ENCODE data around the gene NRG3. TPM values are rescaled to one million over a fixed set of nuclear protein-coding genes. Genes with fewer than 3 reads are reported as not detected.

Gene NRG3
- total RNA-seq, 8 experiments from 2014 or later, result 0.28 to 17.2 (median 13.6) TPM; not detected in 1

GRCh38 chr10:82736305-82736704, 861.3 kb downstream of the NRG3 start:
- Histone ChIP-seq H3K4me1 (replicated peaks in 1 of 2) (peaks cover 5 to 8% of the 10 kb centered on the region in 2 donors), H3K27ac (no peak overlapping the region), H3K4me3 (no peak overlapping the region)
- no peak for ATAC-seq (replicated peaks in 6 of 8)
- in situ Hi-C loops (cut with MboI; ENCODE audit: low pct_unique_long_range_greater_than_20kb in 2 of 9, low sequenced_read_pairs in 9 of 9, unreplicated experiment in 9 of 9), result no loop called here
- WGBS, 10 experiments, result 0 to 80% (median 14%) methylated on average over 1 of the region's 1 CpG; no CpG with 5 or more reads in 5 of the 10 experiments

DNA sequence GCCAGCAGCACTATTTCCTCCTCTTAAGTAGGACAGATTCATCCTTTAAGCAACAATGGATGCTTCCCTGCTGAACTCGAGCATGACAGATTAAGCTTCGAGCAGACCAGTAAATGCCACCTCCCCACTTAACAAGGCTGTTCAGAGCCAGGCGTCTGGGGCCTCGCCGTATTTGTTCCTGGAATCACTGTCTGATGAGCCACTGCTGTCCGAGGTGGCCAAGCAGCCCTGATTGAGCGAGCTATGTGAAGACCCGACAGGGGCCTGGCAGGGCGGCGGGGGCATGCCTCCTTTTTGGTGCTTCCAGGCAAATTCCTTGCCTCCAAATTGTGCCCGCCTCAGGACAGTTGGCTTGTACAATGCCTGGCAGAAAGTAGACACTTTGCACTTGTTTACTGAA, 862.6 kb downstream of the NRG3 start:
- Histone ChIP-seq H3K27ac (no peak overlapping the region), H3K4me3 (no peak overlapping the region), H3K4me1 (replicated peaks in 1 of 2) (peaks cover 5 to 8% of the 10 kb centered on the region in 2 donors)
- WGBS, 10 experiments, result 29 to 100% (median 61%) methylated on average over 1 to 10 of the region's 11 CpGs; no CpG with 5 or more reads in 2 of the 10 experiments
- in situ Hi-C loops (cut with MboI; ENCODE audit: low pct_unique_long_range_greater_than_20kb in 2 of 9, low sequenced_read_pairs in 9 of 9, unreplicated experiment in 9 of 9), result no loop called here
- ATAC-seq (replicated peaks in 6 of 8), result peak in 5 of 8 experiments; percentile 38 to 68 (median 47)

GRCh38 chr10:82738592-82738991, 863.6 kb downstream of the NRG3 start:
- H3K4me3 ChIP-seq, result no peak overlapping the region
- ATAC-seq (replicated peaks in 6 of 8), result no peak
- H3K27ac ChIP-seq, result no peak overlapping the region
- WGBS, 10 experiments, result 3 to 100% (median 84%) methylated on average over 1 to 8 of the region's 8 CpGs
- H3K4me1 ChIP-seq (replicated peaks in 1 of 2), result peaks cover 5 to 8% of the 10 kb centered on the region in 2 donors
- in situ Hi-C loops (cut with MboI; ENCODE audit: low pct_unique_long_range_greater_than_20kb in 2 of 9, low sequenced_read_pairs in 9 of 9, unreplicated experiment in 9 of 9), result no loop called here

- Histone ChIP-seq H3K4me3 (no peak overlapping the region), H3K4me1 (replicated peaks in 1 of 2) (peaks cover 2 to 3% of the 10 kb centered on the region in 2 donors), H3K27ac (no peak overlapping the region)
- in situ Hi-C loops (cut with MboI; ENCODE audit: low pct_unique_long_range_greater_than_20kb in 2 of 9, low sequenced_read_pairs in 9 of 9, unreplicated experiment in 9 of 9), result no loop called here
- 30 to 93% (median 84%) methylated on average over 1 to 4 of the region's 4 CpGs; no CpG with 5 or more reads in 2 of the 10 experiments for WGBS, 10 experiments
- peak in 2 of 8 experiments; percentile 57 to 64 for ATAC-seq (replicated peaks in 6 of 8)
Measured at GRCh38 chr10:82742478-82742877, 867.5 kb downstream of the NRG3 start.

DNA sequence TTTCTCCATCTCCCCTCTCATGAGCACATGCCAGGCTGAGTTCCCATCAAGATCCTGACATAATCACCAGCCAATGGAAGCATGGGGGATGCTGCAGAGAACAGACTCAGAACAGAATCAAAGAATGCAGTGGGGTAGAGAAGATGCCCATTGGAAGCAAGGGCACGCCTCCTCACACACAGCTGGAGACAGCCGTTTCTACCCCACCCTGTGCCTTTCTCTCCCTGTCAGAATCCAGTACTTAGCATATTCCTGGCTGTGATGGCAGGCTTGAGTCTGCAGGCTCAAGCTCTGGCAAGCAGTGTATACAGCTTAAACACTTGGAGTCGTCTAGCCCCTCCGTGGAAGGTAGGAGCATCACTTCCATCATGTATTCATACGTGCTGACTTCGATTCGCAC, 867.9 kb downstream of the NRG3 start:
- 52 to 80% (median 66%) methylated on average over 2 to 7 of the region's 7 CpGs; no CpG with 5 or more reads in 5 of the 10 experiments for WGBS, 10 experiments
- no peaks in the 10 kb centered on the region for H3K4me1 ChIP-seq (replicated peaks in 1 of 2)
- ATAC-seq (replicated peaks in 6 of 8), result peak in 1 of 8 experiments; percentile 63
- H3K4me3 ChIP-seq, result no peak overlapping the region
- in situ Hi-C loops (cut with MboI; ENCODE audit: low pct_unique_long_range_greater_than_20kb in 2 of 9, low sequenced_read_pairs in 9 of 9, unreplicated experiment in 9 of 9), result no loop called here
- no peak overlapping the region for H3K27ac ChIP-seq

- Histone ChIP-seq H3K27ac (no peak overlapping the region), H3K4me1 (replicated peaks in 1 of 2) (no peaks in the 10 kb centered on the region), H3K4me3 (no peak overlapping the region)
- ATAC-seq (replicated peaks in 6 of 8), result no peak
- in situ Hi-C loops (cut with MboI; ENCODE audit: low pct_unique_long_range_greater_than_20kb in 2 of 9, low sequenced_read_pairs in 9 of 9, unreplicated experiment in 9 of 9), result no loop called here
Measured at GRCh38 chr10:82750538-82750937, 875.5 kb downstream of the NRG3 start.

- WGBS, 10 experiments, result 0 to 75% (median 37%) methylated on average over 2 to 3 of the region's 3 CpGs; no CpG with 5 or more reads in 1 of the 10 experiments
- in situ Hi-C loops (cut with MboI; ENCODE audit: low pct_unique_long_range_greater_than_20kb in 2 of 9, low sequenced_read_pairs in 9 of 9, unreplicated experiment in 9 of 9), result no loop called here
Measured at GRCh38 chr10:82757397-82757796, 882.4 kb downstream of the NRG3 start.

DNA sequence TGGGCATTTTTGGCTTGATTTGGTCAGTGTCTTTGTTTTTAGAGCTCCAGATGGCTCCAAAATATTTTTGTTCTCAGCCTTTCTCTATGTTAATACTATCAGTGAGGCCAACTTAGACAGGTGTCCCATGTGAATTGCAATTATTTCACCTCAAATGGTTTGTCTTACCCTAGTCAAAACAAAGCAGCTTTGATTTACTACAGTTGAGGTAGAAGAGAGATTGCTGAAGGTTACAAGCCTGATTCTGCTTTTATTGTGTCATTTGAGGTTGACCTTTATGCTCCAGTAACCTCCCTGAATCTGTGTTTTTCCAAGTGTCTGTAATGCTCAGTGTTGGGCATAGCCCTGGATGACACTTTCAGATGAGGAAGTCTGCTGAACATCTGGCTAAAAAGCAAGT, 882.9 kb downstream of the NRG3 start:
- in situ Hi-C loops (cut with MboI; ENCODE audit: low pct_unique_long_range_greater_than_20kb in 2 of 9, low sequenced_read_pairs in 9 of 9, unreplicated experiment in 9 of 9), result no loop called here
- peak in 3 of 8 experiments; percentile 37 to 83 (median 74) for ATAC-seq (replicated peaks in 6 of 8)
- Histone ChIP-seq H3K4me3 (no peak overlapping the region), H3K27ac (no peak overlapping the region), H3K4me1 (replicated peaks in 1 of 2) (peaks cover 8 to 19% of the 10 kb centered on the region in 2 donors)

More at GRCh38 chr10:82757397-82757796, 882.4 kb downstream of the NRG3 start:
- H3K27ac ChIP-seq, result peak overlapping the region in 1 of 2 donors; percentile 22
- peak in 2 of 8 experiments; percentile 32 to 48 for ATAC-seq (replicated peaks in 6 of 8)
- peaks cover 8 to 19% of the 10 kb centered on the region in 2 donors for H3K4me1 ChIP-seq (replicated peaks in 1 of 2)
- H3K4me3 ChIP-seq, result no peak overlapping the region

DNA sequence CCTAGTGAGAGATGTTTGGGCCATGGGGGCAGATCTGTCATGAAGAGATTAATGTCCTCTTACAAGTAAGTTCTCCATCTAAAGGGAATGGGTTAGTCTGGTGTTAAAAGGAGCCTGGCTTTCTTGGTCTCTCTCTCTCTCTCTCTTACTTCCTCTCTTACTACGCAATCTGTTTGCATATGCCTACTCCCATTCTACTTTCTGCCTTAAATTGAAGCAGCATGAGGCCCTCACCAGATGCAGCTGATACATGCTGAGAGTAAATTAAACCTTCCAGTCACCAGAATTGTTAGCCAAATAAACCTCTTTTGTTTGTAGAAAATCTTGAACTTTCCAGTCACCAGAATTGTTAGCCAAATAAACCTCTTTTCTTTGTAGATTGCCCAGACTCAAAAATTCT, 884.1 kb downstream of the NRG3 start:
- Histone ChIP-seq H3K4me1 (replicated peaks in 1 of 2) (peaks cover 8 to 19% of the 10 kb centered on the region in 2 donors), H3K4me3 (no peak overlapping the region), H3K27ac (no peak overlapping the region)
- 0 to 100% (median 100%) methylated on average over 1 of the region's 1 CpG; no CpG with 5 or more reads in 4 of the 10 experiments for WGBS, 10 experiments
- in situ Hi-C loops (cut with MboI; ENCODE audit: low pct_unique_long_range_greater_than_20kb in 2 of 9, low sequenced_read_pairs in 9 of 9, unreplicated experiment in 9 of 9), result no loop called here
- ATAC-seq (replicated peaks in 6 of 8), result no peak

DNA sequence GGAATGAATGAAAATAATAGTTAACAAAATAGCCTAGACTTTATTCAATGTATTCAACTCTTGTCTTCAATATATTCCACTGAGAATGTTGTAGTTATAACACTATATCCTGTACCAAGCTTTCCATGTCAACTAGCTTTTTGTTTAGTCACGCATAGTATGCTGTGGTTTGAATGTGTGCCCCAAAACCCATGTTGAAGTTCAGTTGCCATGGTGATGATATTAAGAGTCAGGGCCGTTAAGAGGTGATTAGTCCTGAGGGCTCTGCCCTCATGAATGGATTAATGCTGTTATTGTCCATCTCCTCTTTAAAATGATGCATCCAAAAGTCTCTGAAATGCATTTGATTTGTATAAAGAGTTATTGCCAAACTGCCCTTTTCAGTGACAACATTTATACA, 887.6 kb downstream of the NRG3 start:
- H3K4me3 ChIP-seq, result no peak overlapping the region
- WGBS, 10 experiments, result 0 to 83% (median 50%) methylated on average over 1 to 2 of the region's 2 CpGs; no CpG with 5 or more reads in 3 of the 10 experiments
- peaks cover 4 to 8% of the 10 kb centered on the region in 2 donors for H3K4me1 ChIP-seq (replicated peaks in 1 of 2)
- in situ Hi-C loops (cut with MboI; ENCODE audit: low pct_unique_long_range_greater_than_20kb in 2 of 9, low sequenced_read_pairs in 9 of 9, unreplicated experiment in 9 of 9), result no loop called here
- ATAC-seq (replicated peaks in 6 of 8), result no peak
- no peak overlapping the region for H3K27ac ChIP-seq

DNA sequence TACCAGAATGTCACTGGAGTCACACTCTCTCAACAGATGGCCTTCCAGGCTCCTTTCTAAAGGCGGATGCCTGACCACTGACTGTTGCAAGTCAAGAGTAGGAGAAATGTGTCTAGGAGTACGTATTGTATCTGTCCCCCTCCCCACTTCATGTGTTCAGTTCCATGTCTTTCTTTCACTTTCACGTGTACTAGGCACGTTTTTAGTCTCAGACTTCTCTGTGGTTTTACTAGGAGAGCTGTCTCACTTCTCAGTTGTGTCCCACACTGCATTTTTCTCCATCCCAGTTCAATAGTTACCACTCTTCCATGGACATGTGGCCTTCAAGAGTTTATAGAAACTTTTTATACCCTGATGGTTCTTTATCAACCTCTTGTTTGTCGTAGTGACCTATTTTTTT, 893.0 kb downstream of the NRG3 start:
- in situ Hi-C loops (cut with MboI; ENCODE audit: low pct_unique_long_range_greater_than_20kb in 2 of 9, low sequenced_read_pairs in 9 of 9, unreplicated experiment in 9 of 9), result no loop called here
- H3K4me1 ChIP-seq (replicated peaks in 1 of 2), result no peaks in the 10 kb centered on the region
- no peak overlapping the region for H3K4me3 ChIP-seq
- H3K27ac ChIP-seq, result no peak overlapping the region
- no peak for ATAC-seq (replicated peaks in 6 of 8)
- 4 to 100% (median 80%) methylated on average over 1 to 4 of the region's 5 CpGs; no CpG with 5 or more reads in 1 of the 10 experiments for WGBS, 10 experiments

DNA sequence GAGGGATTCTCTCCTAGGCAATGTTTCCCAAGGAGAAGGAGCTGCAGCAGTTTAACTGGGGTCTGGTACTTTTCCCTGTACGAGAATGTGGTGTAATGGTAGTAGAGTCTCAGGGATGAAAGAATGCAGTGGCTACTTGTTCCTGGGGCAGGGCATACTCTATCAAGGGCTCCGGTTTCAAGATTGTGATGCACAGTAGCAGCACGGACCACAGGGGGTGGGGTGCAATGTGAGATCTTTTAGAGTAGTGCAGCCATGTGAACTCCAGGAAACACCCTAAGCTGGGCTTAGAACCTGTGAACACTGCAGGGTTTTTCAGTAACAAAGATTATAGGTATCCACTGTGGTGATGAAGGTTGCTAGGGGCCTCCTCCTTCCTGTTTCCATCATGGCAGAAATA, 903.9 kb downstream of the NRG3 start:
- in situ Hi-C loops (cut with MboI; ENCODE audit: low pct_unique_long_range_greater_than_20kb in 2 of 9, low sequenced_read_pairs in 9 of 9, unreplicated experiment in 9 of 9), result no loop called here
- no peak overlapping the region for H3K27ac ChIP-seq
- no peak for ATAC-seq (replicated peaks in 6 of 8)
- H3K4me1 ChIP-seq (replicated peaks in 1 of 2), result no peaks in the 10 kb centered on the region
- no peak overlapping the region for H3K4me3 ChIP-seq
- WGBS, 10 experiments, result 13 to 62% (median 60%) methylated on average over 1 to 2 of the region's 3 CpGs; no CpG with 5 or more reads in 7 of the 10 experiments

- Histone ChIP-seq H3K4me3 (no peak overlapping the region), H3K4me1 (replicated peaks in 1 of 2) (no peaks in the 10 kb centered on the region), H3K27ac (no peak overlapping the region)
- in situ Hi-C loops (cut with MboI; ENCODE audit: low pct_unique_long_range_greater_than_20kb in 2 of 9, low sequenced_read_pairs in 9 of 9, unreplicated experiment in 9 of 9), result no loop called here
- ATAC-seq (replicated peaks in 6 of 8), result no peak
Measured at GRCh38 chr10:82796510-82796909, 921.5 kb downstream of the NRG3 start.

DNA sequence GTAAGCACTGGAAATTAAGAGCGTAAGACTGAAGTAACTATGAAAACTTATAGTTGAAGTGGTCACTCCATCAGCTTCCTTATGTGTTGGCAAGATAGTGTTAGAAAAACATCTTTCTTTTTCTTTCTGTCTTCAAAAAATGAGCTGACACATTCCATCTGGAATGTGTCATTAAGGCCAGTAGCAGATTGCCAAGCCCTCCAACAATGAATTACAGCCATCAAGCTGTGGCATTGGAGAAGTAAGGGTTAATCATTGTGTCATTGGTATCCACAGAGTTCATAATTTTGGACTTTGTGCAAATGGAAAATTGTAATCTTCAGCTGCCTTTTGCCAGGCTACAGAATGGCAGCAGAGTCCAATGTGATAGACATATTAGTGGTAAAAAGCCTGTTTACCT, 926.3 kb downstream of the NRG3 start:
- ATAC-seq (replicated peaks in 6 of 8), result no peak
- WGBS, 10 experiments, result 60 to 100% (median 83%) methylated on average over 1 of the region's 1 CpG; no CpG with 5 or more reads in 5 of the 10 experiments
- H3K4me3 ChIP-seq, result no peak overlapping the region
- in situ Hi-C loops (cut with MboI; ENCODE audit: low pct_unique_long_range_greater_than_20kb in 2 of 9, low sequenced_read_pairs in 9 of 9, unreplicated experiment in 9 of 9), result loop anchor here in 2 of 9 experiments (25.0 kb wide), 2 partner anchors 161 to 1061 kb away; no protein-coding TSS in a partner anchor
- no peaks in the 10 kb centered on the region for H3K4me1 ChIP-seq (replicated peaks in 1 of 2)
- no peak overlapping the region for H3K27ac ChIP-seq

Measured in motor neuron (in vitro differentiated cells).